HEK293 (cell line): Measurements from ENCODE around the gene WASHC4.

Source experiments
- CTCF ChIP-seq: fragments of 450-650 bp; formaldehyde crosslinking; IDR thresholded peaks from 2 replicates; pipeline ENCODE4 v1.5.1; 2016; ENCODE audit warnings: missing biosample characterization, missing genetic modification characterization
- KLF9 ChIP-seq: fragments of 450-650 bp; formaldehyde crosslinking; IDR thresholded peaks from 2 replicates; pipeline ENCODE4 v1.5.1; 2016; ENCODE audit warnings: missing biosample characterization, missing genetic modification characterization, low read depth
- MEIS1 ChIP-seq: sonication (generic); formaldehyde crosslinking; IDR thresholded peaks from 2 replicates; pipeline ENCODE4 v1.8.1; 2022; ENCODE audit warnings: missing genetic modification reagents, mild to moderate bottlenecking, borderline replicate concordance
- MYNN ChIP-seq: fragments of 450-650 bp; formaldehyde crosslinking; IDR thresholded peaks from 2 replicates; pipeline ENCODE4 v1.5.1; 2016; ENCODE audit warnings: missing biosample characterization, missing genetic modification characterization, borderline replicate concordance
- SETDB1 ChIP-seq: IDR thresholded peaks from one replicate; pipeline ENCODE4 v1.6.1; 2017; ENCODE audit warnings: mild to moderate bottlenecking, low read length, moderate library complexity, mixed read lengths; ENCODE audit not compliant: insufficient read length
- ZBTB49 ChIP-seq: fragments of 450-650 bp; formaldehyde crosslinking; IDR thresholded peaks from 2 replicates; pipeline ENCODE4 v1.5.1; 2016; ENCODE audit warnings: missing biosample characterization, missing genetic modification characterization, low read depth
- ZNF138 ChIP-seq: fragments of 450-650 bp; formaldehyde crosslinking; IDR thresholded peaks from 2 replicates; pipeline ENCODE4 v1.5.1; 2016; ENCODE audit warnings: missing biosample characterization, missing genetic modification characterization, borderline replicate concordance
- ZNF202 ChIP-seq: fragments of 450-650 bp; formaldehyde crosslinking; IDR thresholded peaks from 2 replicates; pipeline ENCODE4 v1.5.1; 2016; ENCODE audit warnings: missing biosample characterization, missing genetic modification characterization, borderline replicate concordance
- ZNF488 ChIP-seq: fragments of 450-650 bp; formaldehyde crosslinking; IDR thresholded peaks from 2 replicates; pipeline ENCODE4 v1.5.1; 2016; ENCODE audit warnings: missing biosample characterization, missing genetic modification characterization
- ZNF571 ChIP-seq: fragments of 450-650 bp; formaldehyde crosslinking; IDR thresholded peaks from 2 replicates; pipeline ENCODE4 v1.5.0; 2017; ENCODE audit warnings: missing biosample characterization, missing genetic modification characterization
- ZNF785 ChIP-seq: fragments of 450-650 bp; formaldehyde crosslinking; IDR thresholded peaks from 2 replicates; pipeline ENCODE4 v1.5.1; 2016; ENCODE audit warnings: missing biosample characterization, missing genetic modification characterization
- ZNF830 ChIP-seq: fragments of 450-650 bp; IDR thresholded peaks from 2 replicates; pipeline ENCODE4 v1.5.0; 2018; ENCODE audit warnings: missing biosample characterization, missing genetic modification characterization, low read depth, mild to moderate bottlenecking, moderate library complexity

- TF ChIP-seq MEIS1 (CRISPR knock-in tag) (no peak), MYNN (tag by site-specific recombination) (no peak), CTCF (no peak), ZBTB49 (no peak), ZNF830 (tag by site-specific recombination) (no peak), ZNF785 (no peak), ZNF202 (tag by site-specific recombination) (no peak), SETDB1 (no peak), ZNF138 (tag by site-specific recombination) (no peak), ZNF571 (no peak), KLF9 (tag by site-specific recombination) (no peak), ZNF488 (tag by site-specific recombination) (no peak)
Measured at GRCh38 chr12:105116969-105117368, 9.4 kb downstream of the WASHC4 start.
